Activated B cell treated with CpG ODN at 0.5 μM for 24 hours (primary cell): ENCODE results near the gene ETS2. TPM values are rescaled to one million over a fixed set of nuclear protein-coding genes. Genes with fewer than 3 reads are reported as not detected.

Experiments used
- ATAC-seq: fragments of 200-7000 bp; cut with Tn5 transposase; one replicate; pipeline ENCODE4 v1.10.0; 2021; ENCODE audit warnings: low read depth, mild to moderate bottlenecking, moderate library complexity
- CTCF ChIA-PET: fragments of 350-600 bp; sonication (Branson Sonifier 250); formaldehyde crosslinking; loops from one replicate; lab custom pipeline; 2021; ENCODE audit warnings: antibody characterized with exemption; lab: Charles Lee
- POLR2A ChIA-PET: fragments of 350-600 bp; sonication (Branson Sonifier 250); formaldehyde crosslinking; loops from one replicate; lab custom pipeline; 2021; ENCODE audit warnings: antibody characterized with exemption; lab: Charles Lee
- DNase-seq: peaks from one replicate; pipeline ENCODE4 v3.0.0; 2022
- H3K27ac Mint-ChIP-seq: one replicate; pipeline ENCODE4 v1.8.0; 2020; ENCODE audit warnings: mixed read lengths
- H3K27me3 Mint-ChIP-seq: one replicate; pipeline ENCODE4 v1.8.0; 2021; ENCODE audit warnings: mixed read lengths
- H3K36me3 Mint-ChIP-seq: one replicate; pipeline ENCODE4 v1.8.0; 2021; ENCODE audit warnings: low read depth, mixed read lengths
- H3K4me1 Mint-ChIP-seq: one replicate; pipeline ENCODE4 v1.8.0; 2021; ENCODE audit warnings: mixed read lengths
- H3K4me3 Mint-ChIP-seq: one replicate; pipeline ENCODE4 v1.8.0; 2020; ENCODE audit warnings: mild to moderate bottlenecking, mixed read lengths
- H3K9me3 Mint-ChIP-seq: one replicate; pipeline ENCODE4 v1.8.0; 2020; ENCODE audit warnings: mixed read lengths
- CTCF ChIP-seq: fragments of 200-600 bp; IDR thresholded peaks from one replicate; pipeline ENCODE4 v1.8.0; 2022; ENCODE audit warnings: antibody characterized with exemption, mild to moderate bottlenecking
- intact Hi-C: fragments of 100-400 bp; cut with micrococcal nuclease; formaldehyde crosslinking; loops from one replicate; pipeline ENCODE4 v1.15.1; 2024
- total RNA-seq: library from RNA; stranded (reverse); gene quantifications from 2 replicates; pipeline ENCODE4 v1.2.3, GENCODE V29; 2022

Gene ETS2
- total RNA-seq, 1 donor from 2014 or later = 4.4 TPM

DNA sequence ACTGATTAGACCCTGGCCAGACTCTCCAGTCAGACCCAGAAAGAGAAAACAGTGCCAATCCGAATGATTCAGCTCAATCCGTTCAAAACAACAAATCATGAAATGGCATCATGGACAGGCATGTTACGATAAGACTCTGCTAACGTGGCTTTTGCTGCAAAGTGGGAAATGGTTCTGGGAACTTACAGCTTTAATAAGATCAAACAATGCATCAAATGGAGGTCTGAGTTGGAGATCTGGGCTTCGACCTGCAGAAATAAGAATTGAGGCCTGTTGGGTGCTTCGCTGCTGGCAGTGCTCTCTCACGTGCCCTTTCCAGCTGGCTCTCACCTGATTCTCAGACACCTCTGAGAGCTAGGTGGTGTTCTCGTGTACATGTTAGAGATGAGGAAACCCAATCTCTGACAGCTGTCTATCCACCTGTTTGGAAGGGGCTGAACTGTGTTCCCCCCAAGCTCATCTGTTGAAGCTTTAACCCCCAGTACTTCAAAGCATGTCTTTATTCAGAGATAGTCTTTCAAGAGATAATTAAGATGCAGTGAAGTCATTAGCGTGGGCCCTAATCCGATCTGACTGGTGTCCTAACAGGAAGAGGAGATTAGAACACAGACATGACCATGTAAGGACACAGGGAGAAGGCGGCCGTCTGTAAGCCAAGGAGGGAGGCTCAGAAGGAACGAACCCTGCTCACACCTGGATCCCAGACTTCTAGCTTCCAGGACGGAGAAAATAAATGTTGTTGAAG is 45.5 kb upstream of the ETS2 start:
- Mint-ChIP-seq H3K36me3 (no peaks in the 10 kb centered on the region), H3K9me3 (no peaks in the 10 kb centered on the region), H3K4me3 (no peak overlapping the region), H3K4me1 (peaks cover 4% of the 10 kb centered on the region), H3K27me3 (peaks cover 13% of the 10 kb centered on the region), H3K27ac (no peak overlapping the region)
- CTCF ChIA-PET = no interaction called here
- intact Hi-C loops = loop anchor here (10.0 kb wide), 1 partner anchor 1395 kb away; the partner anchor contains the start of gene DYRK1A
- TF ChIP-seq CTCF = no peak
- POLR2A ChIA-PET = no interaction called here
- no peak for ATAC-seq
- no peak for DNase-seq

GRCh38 chr21:38760762-38761155 is 45.0 kb upstream of the ETS2 start:
- no peak for DNase-seq
- intact Hi-C loops = loop anchor here (10.0 kb wide), 1 partner anchor 1396 kb away; the partner anchor contains the start of gene DYRK1A
- H3K27ac Mint-ChIP-seq = no peak overlapping the region

DNA sequence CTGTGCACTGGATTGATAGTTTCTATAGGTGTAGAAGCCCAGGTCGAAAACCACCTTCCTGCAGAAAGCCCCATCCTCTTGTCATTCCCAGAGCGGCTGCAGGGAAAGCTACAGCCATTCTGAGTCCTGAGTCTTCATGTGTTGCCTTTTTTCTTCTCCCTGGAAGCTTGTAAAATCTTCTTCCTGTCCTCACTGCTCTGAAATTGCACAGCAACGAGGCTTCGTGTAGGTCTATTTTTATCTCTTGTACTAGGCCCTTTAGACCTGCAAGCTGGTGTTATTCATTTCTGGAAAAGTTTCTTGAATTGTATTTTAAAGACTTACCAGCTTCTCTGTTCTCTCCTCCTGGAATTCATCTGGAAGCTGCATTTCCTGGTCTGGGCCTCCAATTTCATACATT is 44.2 kb upstream of the ETS2 start:
- DNase-seq (no peak), ATAC-seq (no peak)
- Mint-ChIP-seq H3K36me3 (no peaks in the 10 kb centered on the region), H3K4me1 (peaks cover 6% of the 10 kb centered on the region), H3K27me3 (peaks cover 10% of the 10 kb centered on the region), H3K9me3 (no peaks in the 10 kb centered on the region), H3K4me3 (no peak overlapping the region), H3K27ac (no peak overlapping the region)
- no peak for TF ChIP-seq CTCF
- ChIA-PET CTCF (no interaction called here), POLR2A (no interaction called here)
- intact Hi-C loops = loop anchor here (10.0 kb wide), 1 partner anchor 1397 kb away; the partner anchor contains the start of gene DYRK1A

More at GRCh38 chr21:38760762-38761155, 45.0 kb upstream of the ETS2 start:
- ATAC-seq = no peak
- TF ChIP-seq CTCF = no peak
- Mint-ChIP-seq H3K36me3 (no peaks in the 10 kb centered on the region), H3K4me1 (peaks cover 1% of the 10 kb centered on the region), H3K4me3 (no peak overlapping the region), H3K9me3 (no peaks in the 10 kb centered on the region), H3K27me3 (peaks cover 10% of the 10 kb centered on the region)
- ChIA-PET POLR2A (no interaction called here), CTCF (no interaction called here)

- intact Hi-C loops = loop anchor here (10.0 kb wide), 1 partner anchor 1400 kb away; the partner anchor contains the start of gene DYRK1A
- no peak for ATAC-seq
- peaks cover 9% of the 10 kb centered on the region for H3K27me3 Mint-ChIP-seq
- no peaks in the 10 kb centered on the region for H3K36me3 Mint-ChIP-seq
- DNase-seq = no peak
- no peak overlapping the region for H3K27ac Mint-ChIP-seq
- no peak for TF ChIP-seq CTCF
- ChIA-PET CTCF (no interaction called here), POLR2A (no interaction called here)
- H3K4me1 Mint-ChIP-seq = peaks cover 29% of the 10 kb centered on the region
- H3K9me3 Mint-ChIP-seq = no peaks in the 10 kb centered on the region
- no peak overlapping the region for H3K4me3 Mint-ChIP-seq
Observed at GRCh38 chr21:38765056-38765455, 40.7 kb upstream of the ETS2 start.

DNA sequence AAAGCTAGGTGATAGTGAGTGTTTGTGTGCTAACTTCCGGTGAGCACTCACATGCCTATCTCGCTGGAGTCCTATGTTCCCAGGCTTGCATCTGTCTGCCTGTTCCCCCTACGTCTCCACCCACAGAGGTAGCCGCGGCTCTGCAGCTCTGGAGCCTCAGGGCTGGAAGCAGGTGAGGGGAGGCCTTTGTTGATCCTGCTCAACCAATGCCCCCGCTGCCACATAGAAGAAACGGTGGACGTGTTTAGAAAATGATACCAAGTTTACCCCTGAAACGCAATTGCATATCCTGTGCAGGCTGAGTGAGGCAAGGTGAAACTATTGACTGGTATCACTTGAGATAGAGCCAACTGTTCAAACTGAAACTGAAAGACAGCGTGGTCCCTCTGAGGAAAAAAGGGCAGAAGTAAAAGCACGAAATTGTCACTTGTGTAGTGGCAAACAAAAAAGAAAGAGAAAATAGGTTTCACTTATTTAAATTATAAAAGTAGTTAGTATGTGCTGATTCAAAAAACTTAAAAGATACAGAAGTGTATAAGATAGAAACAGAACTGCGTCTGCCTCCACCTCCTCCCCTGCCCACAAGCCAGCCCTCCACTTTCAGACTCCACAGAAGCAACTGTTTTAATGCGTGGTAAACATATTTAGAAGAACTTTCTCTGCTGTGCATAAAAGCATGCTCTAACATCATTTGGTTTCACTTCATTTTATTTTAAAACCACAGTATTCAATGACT is 38.6 kb upstream of the ETS2 start:
- peak overlapping the region; percentile 83 for H3K4me3 Mint-ChIP-seq
- ATAC-seq (peak; percentile 96), DNase-seq (peak; percentile 23)
- peaks cover 29% of the 10 kb centered on the region for H3K4me1 Mint-ChIP-seq
- H3K27ac Mint-ChIP-seq = peak overlapping the region; percentile 83
- TF ChIP-seq CTCF = no peak
- intact Hi-C loops = loop anchor here (1.0 to 10.0 kb wide), 7 partner anchors 10 to 1402 kb away; partner anchors contain the start of genes DYRK1A, ETS2 and PSMG1
- peaks cover 29% of the 10 kb centered on the region for H3K27me3 Mint-ChIP-seq
- H3K9me3 Mint-ChIP-seq = no peaks in the 10 kb centered on the region
- ChIA-PET CTCF (interaction anchor here (0.5 kb wide), 1 partner anchor 548 kb away, joined by 3 read pairs; no protein-coding TSS in a partner anchor), POLR2A (interaction anchor here (0.8 kb wide), 1 partner anchor 38 kb away, joined by 3 read pairs; no protein-coding TSS in a partner anchor)
- no peaks in the 10 kb centered on the region for H3K36me3 Mint-ChIP-seq
